Neutrophil (primary cell): Measurements from ENCODE around the gene GAREM2.
A peak's percentile ranks its signal among the peaks of the same experiment; 100 is the strongest.

Experiments used
- H3K27ac ChIP-seq: fragments of 200-600 bp; sonication (generic); 2 replicates; pipeline ENCODE4 v1.5.1; 2016; ENCODE audit warnings: mild to moderate bottlenecking, moderate library complexity
- H3K27me3 ChIP-seq: fragments of 200-600 bp; sonication (generic); 2 replicates; pipeline ENCODE4 v1.6.0; 2016; ENCODE audit warnings: mild to moderate bottlenecking
- H3K36me3 ChIP-seq: fragments of 200-600 bp; sonication (generic); 2 replicates; pipeline ENCODE4 v1.5.1; 2017
- H3K4me1 ChIP-seq, 2 experiments: fragments of 200-600 bp in 1 of 2; sonication (generic) in 1 of 2; 1 replicate in 1 of 2; 2 replicates in 1 of 2; pipeline versions ENCODE4 v1.5.1 to v1.6.1; 2013 to 2016; ENCODE audit warnings: low read depth in 1 of 2, low read length in 1 of 2, mild to moderate bottlenecking in 1 of 2, moderate library complexity in 1 of 2; ENCODE audit not compliant: control insufficient read depth in 1 of 2, insufficient read depth in 1 of 2
- H3K4me3 ChIP-seq, 2 experiments: fragments of 200-600 bp in 1 of 2; sonication (generic) in 1 of 2; 1 replicate in 1 of 2; 2 replicates in 1 of 2; pipeline ENCODE4 v1.5.1; 2013 to 2016; ENCODE audit warnings: low read depth in 1 of 2, low read length in 1 of 2, mild to moderate bottlenecking in 1 of 2, moderate library complexity in 1 of 2
- H3K9me3 ChIP-seq: fragments of 200-600 bp; sonication (generic); 2 replicates; pipeline ENCODE4 v1.5.1; 2016
- CTCF ChIP-seq: fragments of 200-600 bp; sonication (generic); IDR thresholded peaks from 2 replicates; pipeline ENCODE4 v1.5.1; 2016; ENCODE audit warnings: antibody characterized with exemption

Gene GAREM2

GRCh38 chr2:26172871-26173775 is at the start of gene GAREM2:
TSS of gene GAREM2 (plus strand) at chr2:26173088. CDS start at chr2:26173221, 133 bp downstream.
- Histone ChIP-seq H3K4me3 (peak within 1 kb of the TSS; percentile 17 to 28), H3K27me3 (peaks cover 96% of the 10 kb centered on the region), H3K27ac (no peak within 1 kb of the TSS), H3K9me3 (no peaks in the 10 kb centered on the region), H3K36me3 (no peaks in the 10 kb centered on the region), H3K4me1 (peaks cover 3 to 18% of the 10 kb centered on the region in 2 experiments)
- no peak for TF ChIP-seq CTCF

GRCh38 chr2:26123426-26123825 is 49.5 kb upstream of the GAREM2 start:
- Histone ChIP-seq H3K4me1 (no peaks in the 10 kb centered on the region), H3K4me3 (no peak overlapping the region), H3K27ac (peak overlapping the region; percentile 46), H3K36me3 (peaks cover 8% of the 10 kb centered on the region), H3K27me3 (no peaks in the 10 kb centered on the region), H3K9me3 (no peaks in the 10 kb centered on the region)
- TF ChIP-seq CTCF: no peak

GRCh38 chr2:26126074-26126473 is 46.8 kb upstream of the GAREM2 start:
- Histone ChIP-seq H3K4me3 (no peak overlapping the region), H3K36me3 (peaks cover 21% of the 10 kb centered on the region), H3K27ac (no peak overlapping the region), H3K27me3 (no peaks in the 10 kb centered on the region), H3K9me3 (no peaks in the 10 kb centered on the region), H3K4me1 (no peaks in the 10 kb centered on the region)
- TF ChIP-seq CTCF: no peak

- peaks cover 31% of the 10 kb centered on the region for H3K36me3 ChIP-seq
- no peaks in the 10 kb centered on the region for H3K4me1 ChIP-seq
- no peaks in the 10 kb centered on the region for H3K9me3 ChIP-seq
- TF ChIP-seq CTCF: no peak
- no peak overlapping the region for H3K27ac ChIP-seq
- no peaks in the 10 kb centered on the region for H3K27me3 ChIP-seq
- H3K4me3 ChIP-seq: no peak overlapping the region
These were observed 44.7 kb upstream of the GAREM2 start for GRCh38 chr2:26128176-26128575.

- Histone ChIP-seq H3K9me3 (no peaks in the 10 kb centered on the region), H3K4me3 (no peak overlapping the region), H3K36me3 (peaks cover 52% of the 10 kb centered on the region), H3K27ac (no peak overlapping the region), H3K4me1 (no peaks in the 10 kb centered on the region), H3K27me3 (no peaks in the 10 kb centered on the region)
- TF ChIP-seq CTCF: no peak
These were observed 42.1 kb upstream of the GAREM2 start for GRCh38 chr2:26130763-26131162.
